Kidney glomerular epithelial cell (primary cell): Measurements from ENCODE around the gene DOK1.
"Not testable (repeated sequence)": the region's sequence is repeated elsewhere in the genome, so short reads cannot be mapped to it uniquely, and the experiment has no call there.

ENCODE experiments used
- DNase-seq: peaks from one replicate; lab custom pipeline; 2025; lab: John Stamatoyannopoulos, UW

Gene DOK1

DNA sequence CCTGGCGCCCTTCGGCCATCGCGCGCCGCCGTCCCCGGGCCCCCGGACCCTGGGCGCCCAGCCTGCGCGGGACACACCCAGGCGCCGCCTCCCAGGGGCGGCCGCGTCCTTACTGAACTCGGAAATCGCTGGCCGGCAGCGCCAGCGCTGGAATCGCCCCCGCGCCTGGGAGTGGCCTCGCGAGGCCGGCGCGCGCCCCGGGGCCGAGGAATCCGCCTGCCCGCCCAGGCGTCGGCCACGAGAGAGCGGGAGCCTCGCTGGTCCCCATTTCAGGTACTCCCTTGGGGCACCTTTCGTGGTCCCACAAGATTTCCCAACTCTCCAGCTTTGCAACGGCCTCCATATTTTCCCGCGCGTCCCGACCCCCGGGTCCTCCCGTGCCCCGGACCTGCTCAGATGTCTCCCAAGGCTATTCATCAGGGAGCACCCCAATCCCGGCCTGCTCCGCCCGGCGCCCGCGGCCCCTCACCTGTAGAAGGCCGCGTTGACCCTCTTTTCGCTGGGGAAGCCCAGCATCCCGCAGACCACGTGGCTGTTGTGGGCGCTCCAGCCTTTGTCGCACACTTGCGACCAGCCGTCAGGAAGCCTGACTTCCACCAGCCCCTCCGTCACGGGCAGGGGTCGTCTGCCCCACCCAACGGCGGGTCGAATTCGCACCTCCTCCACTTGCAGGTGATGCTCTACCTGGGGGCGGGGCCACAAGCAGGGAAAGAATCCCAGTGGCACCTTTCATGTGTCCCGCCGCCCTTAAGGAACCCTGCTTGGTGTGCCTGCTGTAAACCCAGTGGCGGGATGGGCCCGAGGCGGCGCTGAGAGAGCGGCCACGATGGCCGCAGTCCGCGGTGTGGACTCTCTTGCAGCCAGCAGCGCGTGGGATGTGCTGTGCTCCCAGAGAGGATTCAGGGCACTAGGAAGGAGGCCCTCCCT, 5.4 kb upstream of the DOK1 start:
- DNase-seq: peak; percentile 12

DNA sequence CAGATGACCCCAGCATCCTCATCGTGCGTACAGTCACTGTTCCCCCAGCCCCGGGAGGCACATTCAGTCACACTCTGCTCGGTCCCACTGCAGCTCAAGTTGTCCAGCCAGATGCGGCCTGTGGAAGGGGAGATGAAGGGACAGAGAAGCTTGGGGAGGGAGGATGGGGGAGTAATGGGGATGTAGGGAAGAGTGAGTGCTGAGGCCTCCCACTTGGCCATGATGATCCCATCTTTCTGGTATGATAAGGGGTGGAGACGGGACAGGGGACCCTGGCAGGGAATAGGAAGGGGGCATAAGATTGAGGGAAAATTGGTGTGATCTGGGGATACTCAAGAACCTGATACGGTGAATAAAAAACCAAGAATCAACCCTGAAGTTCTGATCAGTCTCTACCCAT, 4.3 kb upstream of the DOK1 start:
- DNase-seq: no peak

DNA sequence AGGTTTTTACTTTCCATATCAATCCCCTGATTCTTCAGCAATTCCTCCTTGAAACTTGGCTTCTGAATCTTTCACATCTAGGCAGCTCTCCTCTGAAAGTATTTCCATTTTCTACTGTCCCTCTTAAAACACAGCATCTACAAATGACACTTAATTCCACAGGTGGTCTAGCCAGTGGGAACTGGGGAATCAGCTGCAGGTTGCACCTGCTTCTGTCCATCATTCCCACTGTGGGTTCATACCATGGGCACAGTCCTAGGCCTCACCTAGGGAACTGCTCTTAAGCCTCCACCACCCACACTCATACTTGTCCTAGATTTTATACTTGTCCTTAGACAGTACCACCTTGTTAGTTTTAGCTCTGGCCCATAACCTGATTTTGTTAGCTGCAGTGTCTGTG, 3.0 kb upstream of the DOK1 start:
- DNase-seq: no peak

DNA sequence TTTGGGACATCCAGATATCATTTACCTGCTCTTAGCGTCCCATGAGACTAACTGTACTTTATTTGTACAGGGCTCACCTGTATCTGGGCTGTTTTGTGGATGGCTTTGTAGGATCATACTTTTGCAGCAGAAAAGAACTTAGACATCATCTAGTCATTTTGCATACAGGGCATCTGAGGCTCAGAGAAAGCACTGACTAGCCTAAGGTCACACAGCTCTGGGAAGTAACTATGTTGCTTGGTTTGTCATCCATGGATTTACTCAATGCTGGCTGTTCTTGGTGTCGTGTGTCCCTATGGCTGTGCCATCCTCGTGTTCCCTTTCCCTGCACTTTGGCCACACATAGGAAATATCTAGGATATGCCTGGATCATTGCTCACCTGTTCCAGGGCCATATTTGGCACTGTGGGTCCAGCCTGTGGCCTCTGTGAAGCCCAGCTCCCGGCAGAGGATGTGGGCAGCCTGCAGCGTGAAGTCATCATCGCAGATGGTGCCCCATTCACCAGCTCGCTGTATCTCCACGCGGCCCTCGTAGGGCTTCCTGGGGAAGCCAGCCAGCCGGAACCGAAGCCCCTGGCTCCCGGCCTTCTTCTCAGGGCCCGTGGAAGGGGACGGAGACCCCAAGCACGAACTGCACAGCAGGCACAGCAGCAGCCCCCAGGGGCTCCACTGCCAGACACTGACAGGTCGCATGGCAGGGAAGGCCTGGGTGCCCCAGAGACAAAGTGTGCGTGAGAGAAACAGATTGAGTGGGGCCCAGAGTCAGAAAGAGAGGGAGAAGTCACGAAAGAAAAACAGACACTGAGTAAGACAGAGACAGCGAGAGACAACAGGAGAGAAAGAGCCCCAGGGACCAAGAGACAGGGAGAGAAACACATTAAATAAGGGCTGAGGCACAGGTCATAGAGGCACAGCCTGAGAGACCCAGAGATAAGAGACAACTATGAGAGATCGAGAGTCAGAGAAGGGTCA, 2.3 kb upstream of the DOK1 start:
- DNase-seq: no peak

DNA sequence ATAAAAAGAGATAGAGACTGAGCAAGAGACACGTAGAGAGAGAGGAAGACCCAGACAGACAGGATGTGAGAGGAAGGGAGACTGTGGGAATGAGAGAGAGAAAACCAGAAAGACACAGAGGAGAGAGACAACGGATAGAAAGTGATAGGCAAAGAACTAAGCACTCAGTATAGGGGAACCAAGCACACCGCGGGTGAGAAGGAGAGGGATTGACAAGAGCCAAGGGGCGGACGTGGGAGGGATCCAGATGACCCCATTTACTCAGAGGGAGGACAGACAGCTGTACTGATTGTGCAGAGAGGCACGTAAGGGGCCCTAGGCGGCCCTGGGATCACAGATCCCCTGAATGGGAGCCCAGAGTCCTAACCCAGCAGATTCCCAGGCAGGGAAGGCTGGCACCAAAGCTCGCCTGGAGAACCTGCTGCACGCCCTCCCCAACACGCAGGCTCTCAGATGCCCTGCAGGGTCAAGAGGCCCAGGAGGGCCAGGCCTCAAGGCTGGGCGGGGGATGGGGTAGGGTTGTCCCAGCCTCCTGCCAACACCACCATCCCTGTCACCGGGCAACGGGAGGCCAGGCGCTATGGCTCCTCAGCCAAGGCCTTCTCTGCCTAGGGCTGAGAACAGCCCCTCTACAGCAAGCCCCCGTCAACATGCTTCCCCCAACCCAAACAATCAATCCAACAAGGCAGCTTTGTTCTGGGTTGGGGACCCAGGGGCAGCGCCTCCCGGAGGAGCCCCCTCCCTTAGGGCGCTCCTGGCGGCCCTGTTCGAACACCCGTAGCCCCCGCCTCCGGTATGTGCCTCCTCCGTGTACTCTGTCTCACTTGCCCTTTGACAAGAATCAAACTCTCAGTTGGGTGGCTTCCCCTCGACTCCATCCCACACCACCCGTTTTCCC, 1.4 kb upstream of the DOK1 start:
- no peak for DNase-seq

DNA sequence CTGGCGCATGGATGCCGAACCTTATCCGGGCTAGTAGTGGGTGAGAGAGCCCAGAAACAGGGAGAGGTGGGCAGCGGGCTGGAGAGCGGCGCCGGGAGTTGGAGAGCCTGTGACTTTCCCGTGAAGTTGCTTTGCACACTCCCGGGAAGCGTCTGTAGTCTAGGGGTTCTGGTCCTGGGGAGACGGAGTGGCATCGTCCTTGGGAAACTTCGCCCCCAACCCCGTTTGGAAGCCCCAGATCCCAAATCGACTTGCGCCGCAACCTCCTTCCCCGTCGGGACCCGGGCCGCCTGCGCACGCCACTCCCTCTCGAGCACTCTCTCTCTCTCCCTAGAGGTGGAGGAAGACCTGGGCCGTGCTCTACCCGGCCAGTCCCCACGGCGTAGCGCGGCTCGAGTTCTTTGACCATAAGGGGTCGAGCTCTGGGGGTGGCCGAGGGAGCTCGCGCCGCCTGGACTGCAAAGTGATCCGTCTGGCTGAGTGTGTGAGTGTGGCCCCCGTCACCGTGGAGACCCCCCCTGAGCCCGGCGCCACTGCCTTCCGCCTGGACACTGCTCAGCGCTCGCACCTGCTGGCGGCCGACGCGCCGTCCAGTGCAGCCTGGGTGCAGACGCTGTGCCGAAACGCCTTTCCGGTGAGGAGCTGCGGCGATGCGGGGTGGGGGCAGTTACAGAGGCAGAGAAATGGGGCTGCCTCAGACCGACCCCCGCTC, 456 bp downstream of the DOK1 start:
- peak; percentile 25 for DNase-seq

DNA sequence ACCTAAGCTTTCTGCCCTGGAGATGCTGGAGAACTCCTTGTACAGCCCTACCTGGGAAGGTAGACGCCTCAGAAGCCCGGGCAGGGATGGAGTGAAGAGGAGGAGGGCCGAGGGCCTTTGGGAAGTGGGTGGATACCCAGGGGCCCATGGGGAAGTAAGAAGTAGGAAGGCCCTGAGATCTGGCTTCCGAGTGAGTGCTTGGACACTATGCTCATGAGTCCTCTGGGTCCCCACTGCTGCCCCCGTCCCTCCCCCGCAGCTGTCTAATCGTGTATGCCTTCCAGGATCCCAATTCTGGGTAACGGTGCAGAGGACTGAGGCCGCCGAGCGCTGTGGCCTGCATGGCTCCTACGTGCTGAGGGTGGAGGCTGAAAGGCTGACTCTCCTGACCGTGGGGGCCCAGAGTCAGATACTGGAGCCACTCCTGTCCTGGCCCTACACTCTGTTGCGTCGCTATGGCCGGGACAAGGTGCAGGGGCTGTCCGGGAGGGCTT, 1.1 kb downstream of the DOK1 start:
- no peak for DNase-seq

DNA sequence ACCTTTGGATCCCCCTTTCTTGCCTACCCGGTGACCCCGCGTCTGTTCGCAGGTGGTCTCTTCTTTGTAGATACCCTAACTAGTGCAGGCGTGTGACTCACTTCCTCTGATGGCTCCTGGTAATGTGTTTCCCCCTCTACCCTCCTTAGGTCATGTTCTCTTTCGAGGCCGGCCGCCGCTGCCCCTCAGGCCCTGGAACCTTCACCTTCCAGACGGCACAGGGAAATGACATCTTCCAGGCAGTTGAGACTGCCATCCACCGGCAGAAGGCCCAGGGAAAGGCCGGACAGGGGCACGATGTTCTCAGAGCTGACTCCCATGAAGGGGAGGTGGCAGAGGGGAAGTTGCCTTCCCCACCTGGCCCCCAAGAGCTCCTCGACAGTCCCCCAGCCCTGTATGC, 1.6 kb downstream of the DOK1 start:
- DNase-seq: no peak

DNA sequence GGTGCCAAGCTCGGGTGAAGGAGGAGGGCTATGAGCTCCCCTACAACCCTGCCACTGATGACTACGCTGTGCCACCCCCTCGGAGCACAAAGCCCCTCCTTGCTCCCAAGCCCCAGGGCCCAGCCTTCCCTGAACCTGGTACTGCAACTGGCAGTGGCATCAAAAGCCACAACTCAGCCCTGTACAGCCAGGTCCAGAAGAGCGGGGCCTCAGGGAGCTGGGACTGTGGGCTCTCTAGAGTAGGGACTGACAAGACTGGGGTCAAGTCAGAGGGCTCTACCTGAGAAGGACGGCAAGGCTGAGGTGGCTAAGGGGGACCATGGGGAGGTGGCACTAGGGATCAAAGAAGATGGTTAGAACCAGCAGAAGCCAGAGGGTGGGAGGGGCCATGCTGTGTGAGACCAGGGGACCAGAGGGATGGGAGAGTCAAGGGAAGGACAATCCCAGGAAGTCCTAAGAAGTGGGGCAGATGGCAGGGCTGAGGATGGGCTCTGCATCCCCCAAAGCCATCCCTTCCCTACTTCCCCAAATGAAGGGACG, 2.4 kb downstream of the DOK1 start:
- DNase-seq: no peak

DNA sequence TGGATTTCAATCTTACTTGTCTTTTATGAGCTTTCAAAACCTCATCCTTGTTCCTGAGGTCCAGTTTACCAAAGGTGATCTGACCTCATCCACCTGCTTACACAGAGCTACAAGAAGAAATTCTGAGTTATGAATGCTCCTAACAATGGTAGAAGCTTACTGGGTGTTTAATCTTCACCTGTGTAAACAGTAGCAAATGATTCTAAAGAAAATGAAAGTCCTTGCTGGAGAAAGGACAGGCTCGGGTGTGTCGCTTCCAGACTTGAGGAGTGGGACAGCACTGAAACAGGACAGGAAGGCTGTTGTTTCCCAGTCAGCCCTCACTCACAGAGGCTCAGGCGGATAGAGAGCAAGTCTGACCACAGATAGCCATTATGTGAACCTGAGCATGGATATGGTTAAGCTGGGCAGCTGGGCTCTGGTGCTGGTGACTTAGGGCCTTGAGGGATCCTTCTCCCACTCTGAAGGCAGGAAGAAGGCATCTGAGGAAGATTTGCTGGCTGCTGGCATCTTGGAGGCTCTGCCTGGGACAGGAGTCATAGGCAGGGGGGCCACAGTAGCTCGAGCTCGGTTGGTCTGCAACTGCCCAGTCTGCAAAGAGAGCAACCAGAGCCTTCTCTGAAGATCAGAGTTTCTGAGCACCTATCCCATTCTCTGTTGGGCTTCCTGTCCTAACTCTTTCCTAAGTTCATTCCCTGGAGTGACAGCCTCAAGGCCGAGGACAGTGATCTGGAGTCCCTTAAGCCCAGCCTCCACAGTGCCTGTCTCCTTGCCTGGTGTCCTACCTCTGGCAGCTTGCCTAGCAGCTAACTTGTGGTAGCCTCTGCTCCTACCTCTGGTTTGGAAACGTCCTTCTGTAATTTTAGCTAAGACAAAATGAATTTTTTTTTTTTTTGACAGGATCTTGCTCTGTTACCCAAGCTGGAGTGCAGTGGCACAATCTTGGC, 4.0 kb downstream of the DOK1 start:
- no peak for DNase-seq

DNA sequence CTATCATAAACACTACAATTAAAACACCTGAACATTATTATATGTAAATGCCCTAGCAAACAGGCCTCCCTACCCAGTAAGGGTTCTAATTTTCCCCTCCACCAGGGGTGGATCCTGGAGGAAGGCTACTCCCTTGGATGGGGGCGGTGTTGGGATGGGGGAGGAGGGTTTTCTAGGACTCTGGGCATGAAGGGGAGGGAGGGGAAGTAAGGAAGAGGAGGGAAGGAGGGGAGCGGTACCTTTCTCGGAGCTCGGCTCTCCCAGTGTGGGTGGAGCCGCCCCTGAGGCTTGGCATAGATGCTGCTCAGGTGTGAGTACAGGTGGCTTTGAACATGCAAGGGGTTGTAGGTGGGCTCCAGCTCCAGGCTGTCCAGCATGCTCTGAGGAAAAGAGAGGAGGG, 5.4 kb downstream of the DOK1 start:
- DNase-seq: no peak

DNA sequence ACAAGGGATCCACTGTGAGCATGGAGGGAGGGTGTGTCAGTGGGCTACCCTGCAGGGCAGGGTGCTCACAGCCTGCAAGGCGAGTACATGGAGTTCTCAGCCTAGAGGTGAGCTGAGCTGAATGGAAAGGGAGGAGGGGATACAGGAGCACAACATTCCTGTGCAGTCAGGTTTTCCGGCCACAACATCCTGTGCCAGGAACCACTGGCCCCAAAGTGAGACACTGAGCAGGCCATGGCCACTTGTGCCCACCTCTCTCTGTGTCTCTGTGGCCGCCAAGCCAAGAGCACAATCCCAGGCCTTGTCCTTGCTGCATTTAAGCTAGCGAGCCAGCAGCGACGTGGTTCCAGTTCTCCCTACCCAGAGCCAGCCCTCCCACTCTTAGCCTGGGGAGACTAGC, 6.1 kb downstream of the DOK1 start:
- peak; percentile 52 for DNase-seq

DNA sequence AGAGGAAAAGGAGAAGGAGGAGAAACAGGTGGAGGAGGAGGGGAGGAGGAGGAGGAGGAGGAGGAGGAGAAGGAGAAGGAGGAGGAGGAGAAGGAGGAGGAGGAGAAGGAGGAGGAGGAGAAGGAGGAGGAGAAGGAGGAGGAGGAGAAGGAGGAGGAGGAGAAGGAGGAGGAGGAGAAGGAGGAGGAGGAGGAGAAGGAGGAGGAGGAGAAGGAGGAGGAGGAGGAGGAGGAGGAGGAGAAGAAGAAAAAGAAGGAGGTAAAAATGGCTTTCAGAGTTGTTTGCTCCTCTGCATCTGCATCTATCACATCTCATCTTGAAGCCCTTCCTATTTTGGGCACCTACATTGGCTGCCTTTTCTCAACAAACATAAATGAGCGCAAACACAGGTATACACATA, 6.5 kb downstream of the DOK1 start:
- DNase-seq: not testable (repeated sequence)

DNA sequence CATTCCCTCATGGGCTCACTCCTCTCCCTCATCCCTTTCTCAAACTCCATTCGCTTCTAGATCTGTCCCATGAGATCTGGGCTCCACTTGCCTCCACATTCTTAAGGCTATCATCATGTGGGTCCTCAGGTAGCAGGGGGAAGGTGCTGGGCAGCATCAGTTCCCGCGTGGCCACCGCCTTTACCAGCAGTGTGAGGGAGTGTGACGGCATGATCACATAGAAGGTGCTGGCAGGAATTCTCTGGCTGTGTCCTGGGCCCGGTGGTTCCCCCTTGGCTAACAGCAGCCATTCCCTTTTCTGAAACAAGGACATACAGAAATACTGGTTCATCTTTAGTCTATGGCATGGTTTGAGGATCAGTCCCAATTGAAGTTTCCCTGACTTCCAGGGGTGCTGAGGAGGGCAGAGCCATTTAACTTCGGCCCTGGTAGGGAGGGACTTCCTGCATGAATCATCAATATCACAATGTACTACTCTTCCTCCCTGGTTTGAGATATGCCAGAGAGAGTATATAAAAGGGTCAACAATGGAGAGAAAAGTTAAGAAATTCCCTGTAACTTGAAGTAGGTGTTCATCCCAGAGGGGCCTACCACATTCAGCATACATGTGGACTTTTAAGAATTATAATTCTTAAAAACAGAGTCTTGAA, 7.7 kb downstream of the DOK1 start:
- DNase-seq: no peak

DNA sequence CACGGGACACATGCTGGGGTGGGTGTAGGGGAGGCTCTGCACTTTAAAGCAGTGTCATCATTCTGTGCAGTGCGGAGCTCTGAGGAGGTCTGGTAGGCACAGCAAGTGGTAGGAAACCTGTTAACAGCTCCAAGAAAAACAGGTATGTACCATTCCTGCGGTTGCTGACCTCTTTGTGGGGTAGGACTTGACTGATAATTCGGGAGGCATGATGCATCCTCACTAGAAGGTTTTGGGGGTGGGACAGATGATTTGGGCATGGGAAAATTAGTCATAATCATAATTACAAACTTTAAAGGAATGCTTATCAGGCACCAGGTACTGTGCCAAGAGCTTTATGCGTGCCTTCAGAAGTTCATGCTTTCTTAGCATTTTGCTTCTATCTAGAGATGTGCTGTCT, 9.7 kb downstream of the DOK1 start:
- peak; percentile 50 for DNase-seq

DNA sequence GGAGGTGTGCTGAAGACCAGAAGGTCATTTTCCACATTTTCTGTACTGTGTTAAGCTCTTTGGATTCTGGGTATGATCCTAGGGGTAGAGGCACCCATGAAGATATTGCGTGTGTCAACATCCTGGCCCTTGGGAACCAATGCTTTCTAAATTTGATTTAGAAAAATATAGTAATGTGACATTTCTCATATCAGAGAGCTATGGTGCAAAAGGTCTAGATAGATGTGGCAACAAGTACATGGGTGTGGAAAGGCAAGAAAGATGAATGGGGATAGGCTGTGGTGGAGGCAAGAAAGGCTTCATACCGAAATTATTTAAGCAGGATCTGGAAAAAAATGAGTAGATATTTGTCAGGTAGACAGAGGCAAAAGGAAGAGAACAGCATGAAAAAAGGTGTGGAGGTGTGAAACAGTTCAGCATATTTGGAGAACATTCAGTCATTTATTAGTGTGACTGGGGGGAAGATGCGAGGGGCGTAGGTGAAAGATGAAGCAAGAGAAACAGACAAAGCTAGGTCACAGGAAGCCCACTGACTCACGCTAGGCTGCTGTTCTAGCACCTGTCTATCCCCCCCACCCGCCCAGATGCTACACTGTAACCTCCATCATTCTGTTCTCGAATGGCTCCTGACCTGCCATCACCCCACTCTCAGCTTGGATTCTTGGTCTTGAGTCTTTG, 11.7 kb downstream of the DOK1 start:
- no peak for DNase-seq

DNA sequence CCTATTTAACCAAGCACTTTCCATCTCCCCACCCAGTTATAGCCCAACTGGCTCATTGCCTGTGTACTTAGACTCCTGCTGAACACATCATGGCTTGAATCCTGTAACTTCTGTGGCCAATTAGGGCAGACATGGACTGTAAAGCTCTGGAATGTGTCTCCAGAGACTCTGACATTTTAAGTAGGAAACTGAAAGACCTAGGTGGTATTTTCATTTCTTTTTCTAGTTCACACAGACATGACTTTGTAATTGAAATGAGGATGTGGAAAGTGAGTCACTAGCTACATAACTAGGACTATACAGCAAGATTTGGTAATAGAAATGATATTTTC, 12.2 kb downstream of the DOK1 start:
- DNase-seq: peak; percentile 71

DNA sequence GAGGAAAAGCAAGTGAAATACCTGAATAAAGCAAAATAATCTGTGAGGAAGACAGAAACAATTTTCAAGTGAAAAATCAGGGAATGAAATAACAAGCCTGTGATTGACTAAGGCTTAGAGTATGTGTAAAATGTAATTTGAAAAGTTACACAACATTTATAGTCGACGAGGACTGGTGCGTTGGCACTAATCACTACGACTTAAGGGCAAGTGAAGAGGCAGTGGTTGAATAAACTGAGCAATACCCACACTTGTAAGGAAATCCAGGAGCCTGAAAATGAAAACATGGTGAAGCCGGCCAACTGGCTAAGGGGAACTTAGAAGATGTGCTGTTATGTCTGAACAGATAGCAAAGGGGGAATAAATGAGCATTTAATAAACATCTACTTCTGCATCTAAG, 13.4 kb downstream of the DOK1 start:
- DNase-seq: peak; percentile 47

DNA sequence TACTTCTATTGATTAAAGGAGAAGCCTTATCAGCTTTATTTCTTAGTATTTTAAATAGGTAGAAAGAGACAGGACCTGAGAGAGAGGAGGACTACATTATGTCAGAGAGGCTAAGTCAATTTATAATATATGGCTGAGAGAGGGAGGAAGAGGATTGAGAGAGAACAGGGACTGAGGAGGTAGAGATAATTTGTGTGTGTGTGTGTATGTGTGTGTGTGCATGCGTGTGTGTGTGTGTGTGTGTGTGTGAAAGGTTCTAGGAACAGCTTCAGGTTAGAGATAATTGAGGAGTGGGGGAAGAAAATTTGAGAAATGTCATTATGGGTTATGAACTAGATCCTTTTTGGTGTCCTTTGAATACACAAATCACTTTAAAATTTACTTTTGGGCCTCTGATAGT, 15.2 kb downstream of the DOK1 start:
- no peak for DNase-seq
